Esophagus squamous epithelium (tissue), 4 donors: Measurements from ENCODE around the gene LPAR3.

Source experiments
- POLR2A ChIP-seq, 4 donors: fragments of 450-650 bp; IDR thresholded peaks; one replicate each; pipeline ENCODE4 v1.6.1; 2017; ENCODE audit warnings: antibody characterized with exemption in 4 of 4, mild to moderate bottlenecking in 4 of 4, moderate library complexity in 3 of 4
- TF ChIP-seq, protein P1 (sequence below), 6 experiments: fragments of 450-650 bp in 4 of 6; fragments of 200-600 bp in 2 of 6; sonication (generic) in 2 of 6; IDR thresholded peaks; one replicate each; pipeline ENCODE4 v1.5.1; 2016 to 2019; ENCODE audit warnings: antibody characterized with exemption in 6 of 6, mild to moderate bottlenecking in 4 of 6, moderate library complexity in 4 of 6

- TF ChIP-seq, protein P1, sequence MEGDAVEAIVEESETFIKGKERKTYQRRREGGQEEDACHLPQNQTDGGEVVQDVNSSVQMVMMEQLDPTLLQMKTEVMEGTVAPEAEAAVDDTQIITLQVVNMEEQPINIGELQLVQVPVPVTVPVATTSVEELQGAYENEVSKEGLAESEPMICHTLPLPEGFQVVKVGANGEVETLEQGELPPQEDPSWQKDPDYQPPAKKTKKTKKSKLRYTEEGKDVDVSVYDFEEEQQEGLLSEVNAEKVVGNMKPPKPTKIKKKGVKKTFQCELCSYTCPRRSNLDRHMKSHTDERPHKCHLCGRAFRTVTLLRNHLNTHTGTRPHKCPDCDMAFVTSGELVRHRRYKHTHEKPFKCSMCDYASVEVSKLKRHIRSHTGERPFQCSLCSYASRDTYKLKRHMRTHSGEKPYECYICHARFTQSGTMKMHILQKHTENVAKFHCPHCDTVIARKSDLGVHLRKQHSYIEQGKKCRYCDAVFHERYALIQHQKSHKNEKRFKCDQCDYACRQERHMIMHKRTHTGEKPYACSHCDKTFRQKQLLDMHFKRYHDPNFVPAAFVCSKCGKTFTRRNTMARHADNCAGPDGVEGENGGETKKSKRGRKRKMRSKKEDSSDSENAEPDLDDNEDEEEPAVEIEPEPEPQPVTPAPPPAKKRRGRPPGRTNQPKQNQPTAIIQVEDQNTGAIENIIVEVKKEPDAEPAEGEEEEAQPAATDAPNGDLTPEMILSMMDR (IDR thresholded peaks at IDR 0.05), result no peak
- TF ChIP-seq POLR2A (IDR thresholded peaks at IDR 0.05), result no peak
Observed at GRCh38 chr1:84789014-84789413, 104.0 kb downstream of the LPAR3 start.
